ENCODE results near the gene GSG1L. TPM values are rescaled to one million over a fixed set of nuclear protein-coding genes. Genes with fewer than 3 reads are reported as not detected.
A peak's percentile ranks its signal among the peaks of the same experiment; 100 is the strongest.

GSG1L gene
- total RNA-seq, 1 donor from 2014 or later: not detected

DNA sequence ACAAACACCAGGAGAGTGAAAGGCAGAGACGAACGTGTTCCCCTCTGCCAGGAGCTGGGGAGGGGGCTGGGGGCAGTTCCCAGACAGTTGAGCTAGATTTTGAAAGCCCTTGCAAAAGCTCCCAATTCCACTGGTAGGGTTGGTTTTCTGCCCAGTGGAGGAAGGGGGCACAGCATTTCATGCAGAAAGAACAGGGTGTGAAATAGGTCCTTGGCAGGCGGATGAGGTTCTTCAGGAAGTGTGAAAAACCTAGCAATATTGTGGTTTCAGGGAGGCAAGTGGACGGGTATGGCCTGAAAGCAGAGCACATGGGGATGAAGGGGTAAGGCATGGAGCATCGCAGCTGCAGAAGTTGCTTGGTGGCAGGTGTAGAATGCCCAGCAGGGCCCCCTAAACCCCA, 265.3 kb downstream of the GSG1L start:
- no peak for DNase-seq (ENCODE audit: low spot score in 2 of 2)
- no peak overlapping the region for H3K27ac ChIP-seq
- H3K4me3 ChIP-seq: no peak overlapping the region
- no peaks in the 10 kb centered on the region for H3K9me3 ChIP-seq
- no peaks in the 10 kb centered on the region for H3K27me3 ChIP-seq
- no peaks in the 10 kb centered on the region for H3K36me3 ChIP-seq
- intact Hi-C loops (cut with DNase I): no loop called here
- peaks cover 0 to 8% of the 10 kb centered on the region in 2 donors for H3K4me1 ChIP-seq
- TF ChIP-seq, protein P1, sequence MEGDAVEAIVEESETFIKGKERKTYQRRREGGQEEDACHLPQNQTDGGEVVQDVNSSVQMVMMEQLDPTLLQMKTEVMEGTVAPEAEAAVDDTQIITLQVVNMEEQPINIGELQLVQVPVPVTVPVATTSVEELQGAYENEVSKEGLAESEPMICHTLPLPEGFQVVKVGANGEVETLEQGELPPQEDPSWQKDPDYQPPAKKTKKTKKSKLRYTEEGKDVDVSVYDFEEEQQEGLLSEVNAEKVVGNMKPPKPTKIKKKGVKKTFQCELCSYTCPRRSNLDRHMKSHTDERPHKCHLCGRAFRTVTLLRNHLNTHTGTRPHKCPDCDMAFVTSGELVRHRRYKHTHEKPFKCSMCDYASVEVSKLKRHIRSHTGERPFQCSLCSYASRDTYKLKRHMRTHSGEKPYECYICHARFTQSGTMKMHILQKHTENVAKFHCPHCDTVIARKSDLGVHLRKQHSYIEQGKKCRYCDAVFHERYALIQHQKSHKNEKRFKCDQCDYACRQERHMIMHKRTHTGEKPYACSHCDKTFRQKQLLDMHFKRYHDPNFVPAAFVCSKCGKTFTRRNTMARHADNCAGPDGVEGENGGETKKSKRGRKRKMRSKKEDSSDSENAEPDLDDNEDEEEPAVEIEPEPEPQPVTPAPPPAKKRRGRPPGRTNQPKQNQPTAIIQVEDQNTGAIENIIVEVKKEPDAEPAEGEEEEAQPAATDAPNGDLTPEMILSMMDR (IDR thresholded peaks at IDR 0.05): no peak

DNA sequence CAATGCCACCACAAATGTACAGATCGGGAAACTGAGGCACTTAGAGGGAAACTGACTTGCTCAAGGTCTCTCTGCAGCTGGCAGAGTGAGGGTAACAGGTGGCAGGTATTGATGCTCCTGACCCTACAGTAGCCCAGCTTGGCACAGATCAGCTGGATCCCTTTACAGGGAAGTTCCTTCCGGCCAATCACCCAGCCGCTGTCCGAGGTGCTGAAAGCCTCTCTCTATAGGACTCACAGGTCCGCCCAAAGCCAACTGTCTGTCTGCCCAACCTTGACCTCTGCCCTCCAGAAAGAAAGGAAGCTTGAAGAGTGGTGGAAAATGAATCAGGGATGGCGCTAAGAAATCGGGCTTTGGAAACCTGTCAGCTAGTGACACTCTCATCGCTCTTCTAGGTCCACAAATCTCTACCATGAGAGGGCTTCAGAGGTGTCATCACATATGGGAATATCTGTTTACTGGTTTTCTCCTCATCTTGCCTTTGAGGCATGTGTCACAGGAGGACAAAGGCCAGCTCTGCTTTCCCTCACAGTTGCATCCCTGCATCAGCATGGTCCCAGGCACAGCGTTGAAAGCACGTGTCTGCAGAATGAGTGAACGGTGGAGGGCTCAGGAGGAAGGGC, 267.4 kb downstream of the GSG1L start:
- Histone ChIP-seq H3K4me3 (no peak overlapping the region), H3K9me3 (no peaks in the 10 kb centered on the region), H3K36me3 (no peaks in the 10 kb centered on the region), H3K27ac (no peak overlapping the region), H3K27me3 (no peaks in the 10 kb centered on the region), H3K4me1 (peaks cover 6 to 22% of the 10 kb centered on the region in 2 donors)
- DNase-seq (ENCODE audit: low spot score in 2 of 2): no peak
- intact Hi-C loops (cut with DNase I): no loop called here
- TF ChIP-seq, protein P1 (IDR thresholded peaks at IDR 0.05): no peak

DNA sequence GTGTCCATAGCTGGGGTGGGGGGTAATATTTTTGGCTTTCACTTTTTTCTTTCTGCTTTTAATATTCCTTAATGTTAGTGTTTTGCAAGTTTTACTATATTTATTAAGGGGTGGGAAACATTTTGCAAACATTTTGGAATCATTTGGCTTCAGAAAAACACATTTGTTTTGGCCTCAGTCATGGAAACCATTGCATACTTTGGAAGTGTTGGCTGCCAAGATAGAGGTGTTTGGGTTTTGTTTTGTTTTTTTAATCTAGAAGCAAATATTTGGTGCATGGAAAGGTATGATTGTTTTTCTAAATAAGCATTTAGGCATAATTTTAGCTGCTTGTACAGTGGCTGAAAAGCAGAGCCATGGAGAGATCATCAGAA, 270.3 kb downstream of the GSG1L start:
- no peaks in the 10 kb centered on the region for H3K9me3 ChIP-seq
- peak overlapping the region; percentile 54 to 69 for H3K27ac ChIP-seq
- peaks cover 8 to 27% of the 10 kb centered on the region in 2 donors for H3K4me1 ChIP-seq
- intact Hi-C loops (cut with DNase I): loop anchor here (5.0 kb wide), 1 partner anchor 36 kb away; no protein-coding TSS in a partner anchor
- no peak overlapping the region for H3K4me3 ChIP-seq
- DNase-seq (ENCODE audit: low spot score in 2 of 2): no peak
- no peaks in the 10 kb centered on the region for H3K36me3 ChIP-seq
- TF ChIP-seq, protein P1 (IDR thresholded peaks at IDR 0.05): no peak
- no peaks in the 10 kb centered on the region for H3K27me3 ChIP-seq

DNA sequence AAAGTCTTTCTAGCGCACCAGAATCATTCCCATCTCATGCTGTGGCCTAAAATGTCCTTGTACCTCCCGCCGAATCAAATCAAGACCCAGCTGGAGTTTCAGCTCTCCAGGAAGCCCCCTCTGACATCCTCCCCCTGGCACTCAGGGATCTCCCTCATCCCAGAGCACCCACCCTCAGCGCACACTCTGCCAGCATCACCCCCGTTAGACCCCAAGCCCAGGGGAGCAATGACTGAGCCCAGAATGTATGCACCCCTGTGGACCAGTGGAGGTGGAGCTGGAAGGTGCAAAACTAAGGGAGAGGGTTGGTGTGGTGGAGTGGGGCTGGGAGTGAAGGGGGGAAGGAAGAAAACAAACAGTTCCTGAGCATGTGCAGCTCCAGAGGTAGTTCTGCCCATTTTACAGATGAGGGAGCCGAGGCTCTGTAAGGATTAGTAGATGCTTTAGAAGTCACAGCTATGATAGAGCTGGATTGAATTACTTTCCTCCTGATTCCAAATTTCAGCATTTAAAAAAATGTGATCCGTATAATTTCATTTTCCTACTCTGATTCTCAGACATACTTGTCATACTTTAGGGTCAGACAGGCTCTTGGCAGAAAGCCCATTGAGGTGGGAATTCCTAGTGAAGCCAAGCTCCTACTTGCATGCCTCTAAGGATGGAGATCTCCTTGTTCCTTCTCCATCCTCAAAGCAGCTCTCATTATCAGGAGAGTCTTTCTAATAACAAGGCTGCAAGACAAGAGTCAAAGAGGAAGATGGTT, 270.8 kb downstream of the GSG1L start:
- peak overlapping the region; percentile 54 to 69 for H3K27ac ChIP-seq
- H3K4me3 ChIP-seq: no peak overlapping the region
- DNase-seq (ENCODE audit: low spot score in 2 of 2): peak in 1 of 2 donors; percentile 74
- H3K27me3 ChIP-seq: no peaks in the 10 kb centered on the region
- TF ChIP-seq, protein P1 (IDR thresholded peaks at IDR 0.05): no peak
- no peaks in the 10 kb centered on the region for H3K36me3 ChIP-seq
- H3K4me1 ChIP-seq: peaks cover 8 to 27% of the 10 kb centered on the region in 2 donors
- no peaks in the 10 kb centered on the region for H3K9me3 ChIP-seq
- intact Hi-C loops (cut with DNase I): loop anchor here (5.0 kb wide), 1 partner anchor 35 kb away; no protein-coding TSS in a partner anchor

DNA sequence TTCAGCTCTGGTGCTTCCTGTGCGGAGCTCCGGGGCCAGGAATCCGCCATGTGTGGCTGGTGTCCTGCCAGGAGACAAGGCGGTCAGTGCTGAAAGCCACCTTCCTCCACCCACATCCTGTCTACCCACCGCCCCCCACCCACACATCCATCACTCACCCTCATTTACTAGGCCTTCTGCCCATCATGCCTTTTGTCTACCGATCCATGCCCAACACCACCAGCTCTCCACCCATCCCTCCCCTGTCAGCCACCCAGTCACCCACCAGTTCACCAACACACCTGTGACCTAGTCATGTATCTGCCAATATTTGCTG, 272.2 kb downstream of the GSG1L start:
- DNase-seq (ENCODE audit: low spot score in 2 of 2): no peak
- intact Hi-C loops (cut with DNase I): loop anchor here (5.0 kb wide), 1 partner anchor 34 kb away; no protein-coding TSS in a partner anchor
- peak overlapping the region; percentile 17 to 69 for H3K27ac ChIP-seq
- H3K36me3 ChIP-seq: no peaks in the 10 kb centered on the region
- peaks cover 8 to 27% of the 10 kb centered on the region in 2 donors for H3K4me1 ChIP-seq
- no peaks in the 10 kb centered on the region for H3K27me3 ChIP-seq
- no peak overlapping the region for H3K4me3 ChIP-seq
- TF ChIP-seq, protein P1 (IDR thresholded peaks at IDR 0.05): no peak
- no peaks in the 10 kb centered on the region for H3K9me3 ChIP-seq
